Loucy (cell line): ENCODE data around the gene CD7.

Experiments used
- H2AFZ ChIP-seq: fragments of 200-600 bp; sonication (generic); 2 replicates; pipeline ENCODE4 v1.6.0; 2016; ENCODE audit warnings: antibody characterized with exemption, mild to moderate bottlenecking, low read length, moderate library complexity
- H3F3A ChIP-seq: fragments of 200-600 bp; 2 replicates; pipeline ENCODE4 v1.6.0; 2016; ENCODE audit warnings: antibody characterized with exemption, low read depth, mild to moderate bottlenecking
- H3K27me3 ChIP-seq: fragments of 200-600 bp; sonication (generic); 2 replicates; pipeline ENCODE4 v1.6.1; 2014; ENCODE audit warnings: low read length, mild to moderate bottlenecking; ENCODE audit not compliant: insufficient read depth, poor library complexity, severe bottlenecking
- H3K36me3 ChIP-seq: fragments of 200-600 bp; sonication (generic); 2 replicates; pipeline ENCODE4 v1.6.1; 2016; ENCODE audit warnings: low read length; ENCODE audit not compliant: insufficient read depth
- H3K4me1 ChIP-seq: fragments of 200-600 bp; sonication (generic); 2 replicates; pipeline ENCODE4 v1.5.1; 2014; ENCODE audit warnings: low read length, mild to moderate bottlenecking; ENCODE audit not compliant: insufficient read depth, poor library complexity, severe bottlenecking
- H3K4me2 ChIP-seq: fragments of 200-600 bp; sonication (generic); 2 replicates; pipeline ENCODE4 v1.6.0; 2014; ENCODE audit warnings: antibody characterized with exemption, low read length, low read depth, mild to moderate bottlenecking; ENCODE audit not compliant: poor library complexity, severe bottlenecking
- H3K4me3 ChIP-seq: fragments of 200-600 bp; sonication (generic); 2 replicates; pipeline ENCODE4 v1.5.1; 2014; ENCODE audit warnings: low read length, mild to moderate bottlenecking, mixed read lengths; ENCODE audit not compliant: poor library complexity, severe bottlenecking
- H3K79me2 ChIP-seq: fragments of 200-600 bp; sonication (generic); 2 replicates; pipeline ENCODE4 v1.6.1; 2014; ENCODE audit warnings: low read length; ENCODE audit not compliant: insufficient read depth
- H3K9ac ChIP-seq: fragments of 200-600 bp; sonication (generic); 2 replicates; pipeline ENCODE4 v1.6.0; 2014; ENCODE audit warnings: mild to moderate bottlenecking, low read depth, low read length, moderate library complexity; ENCODE audit not compliant: poor library complexity, severe bottlenecking
- H3K9me2 ChIP-seq: fragments of 200-600 bp; sonication (generic); replicated peaks from 2 replicates; pipeline ENCODE4 v1.6.1; 2016; ENCODE audit warnings: low read depth, low read length, mixed read lengths
- H3K9me3 ChIP-seq: fragments of 200-600 bp; sonication (generic); 2 replicates; pipeline ENCODE4 v1.6.1; 2014; ENCODE audit warnings: mild to moderate bottlenecking, antibody characterized with exemption, low read length, low read depth; ENCODE audit not compliant: insufficient read depth
- H4K20me1 ChIP-seq: fragments of 200-600 bp; sonication (generic); 2 replicates; pipeline ENCODE4 v1.6.0; 2014; ENCODE audit warnings: antibody characterized with exemption, low read length, mild to moderate bottlenecking; ENCODE audit not compliant: insufficient read depth, poor library complexity, severe bottlenecking
- CTCF ChIP-seq: fragments of 200-600 bp; sonication (generic); conservative IDR thresholded peaks from 2 replicates; pipeline ENCODE4 v1.5.1; 2014; ENCODE audit warnings: mild to moderate bottlenecking, antibody characterized with exemption, low read length
- EZH2phosphoT487 ChIP-seq: fragments of 200-600 bp; IDR thresholded peaks from 2 replicates; pipeline ENCODE4 v1.6.1; 2018; ENCODE audit warnings: antibody characterized with exemption, mild to moderate bottlenecking, moderate library complexity, borderline replicate concordance

Gene CD7

DNA sequence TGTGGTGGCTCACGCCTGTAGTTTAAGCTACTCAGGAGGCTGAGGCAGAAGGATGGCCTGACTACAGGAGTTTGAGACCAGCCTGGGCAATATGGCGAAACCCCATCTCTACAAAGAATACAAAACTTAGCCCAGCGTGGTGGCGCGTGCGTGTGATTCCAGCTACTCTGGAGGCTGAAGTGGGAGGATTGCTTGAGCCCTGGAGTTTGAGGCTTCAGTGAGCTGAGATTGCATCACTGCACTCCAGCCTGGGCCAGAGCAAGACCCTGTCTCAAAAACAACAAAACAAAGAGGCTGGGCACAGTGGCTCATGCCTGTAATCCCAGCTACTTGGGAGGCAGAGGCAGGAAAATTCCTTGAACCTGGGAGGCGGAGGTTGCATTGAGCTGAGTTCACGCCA is 36.9 kb downstream of the CD7 start:
- Histone ChIP-seq H3K4me1 (peaks cover 7% of the 10 kb centered on the region), H3F3A (no peaks in the 10 kb centered on the region), H2AFZ (no peak overlapping the region), H3K4me3 (no peak overlapping the region), H3K9me2 (no peaks in the 10 kb centered on the region), H3K9ac (no peak overlapping the region), H4K20me1 (no peaks in the 10 kb centered on the region), H3K36me3 (no peaks in the 10 kb centered on the region), H3K4me2 (no peak overlapping the region), H3K79me2 (no peaks in the 10 kb centered on the region), H3K9me3 (no peaks in the 10 kb centered on the region), H3K27me3 (no peaks in the 10 kb centered on the region)
- TF ChIP-seq EZH2phosphoT487, result no peak
- TF ChIP-seq CTCF, result no peak

DNA sequence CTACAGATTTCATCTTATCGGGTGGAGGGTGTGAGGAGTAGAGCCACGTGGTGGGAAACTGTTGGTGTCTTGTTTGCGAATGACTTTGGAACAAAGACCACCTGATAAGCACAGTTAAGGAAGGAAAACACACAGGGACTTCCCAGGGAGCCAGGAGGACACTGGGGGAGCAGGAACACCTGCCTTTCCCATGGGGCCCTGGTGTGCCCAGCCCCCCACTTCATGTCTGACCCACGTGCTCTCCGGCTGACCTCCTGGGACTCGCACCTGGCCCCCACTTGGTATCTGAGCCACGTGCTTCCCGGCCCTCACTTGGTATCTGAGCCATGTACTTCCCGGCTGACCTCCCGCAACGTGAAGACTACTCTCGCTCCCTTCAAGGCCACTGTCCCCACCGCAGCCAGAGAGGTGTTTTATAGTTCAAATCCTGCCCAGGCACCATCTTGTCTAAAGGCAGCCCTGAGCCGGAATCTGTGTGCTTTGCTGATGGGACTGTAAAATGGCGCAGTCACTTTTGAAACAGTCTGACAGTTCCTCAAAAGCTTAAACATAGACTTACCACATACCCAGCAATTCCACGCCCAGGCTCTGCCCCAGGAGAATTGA is 38.5 kb downstream of the CD7 start:
- H2AFZ ChIP-seq, result no peak overlapping the region
- H3K9me2 ChIP-seq, result no peaks in the 10 kb centered on the region
- H4K20me1 ChIP-seq, result no peaks in the 10 kb centered on the region
- no peak overlapping the region for H3K4me3 ChIP-seq
- no peaks in the 10 kb centered on the region for H3K9me3 ChIP-seq
- H3K79me2 ChIP-seq, result no peaks in the 10 kb centered on the region
- H3K4me1 ChIP-seq, result peaks cover 10% of the 10 kb centered on the region
- no peak overlapping the region for H3K4me2 ChIP-seq
- H3K9ac ChIP-seq, result no peak overlapping the region
- no peaks in the 10 kb centered on the region for H3K27me3 ChIP-seq
- H3F3A ChIP-seq, result no peaks in the 10 kb centered on the region
- TF ChIP-seq EZH2phosphoT487, result no peak
- TF ChIP-seq CTCF, result no peak
- H3K36me3 ChIP-seq, result no peaks in the 10 kb centered on the region

- H2AFZ ChIP-seq, result no peak overlapping the region
- peaks cover 13% of the 10 kb centered on the region for H3K4me1 ChIP-seq
- H4K20me1 ChIP-seq, result no peaks in the 10 kb centered on the region
- peaks cover 3% of the 10 kb centered on the region for H3K27me3 ChIP-seq
- peaks cover 1% of the 10 kb centered on the region; the same call in 1 of the 2 replicates for H3K79me2 ChIP-seq
- no peak overlapping the region for H3K4me3 ChIP-seq
- no peak overlapping the region for H3K4me2 ChIP-seq
- no peaks in the 10 kb centered on the region; the same call in 1 of the 2 replicates for H3F3A ChIP-seq
- TF ChIP-seq EZH2phosphoT487 (no peak), CTCF (no peak)
- no peaks in the 10 kb centered on the region for H3K9me3 ChIP-seq
- H3K9me2 ChIP-seq, result no peaks in the 10 kb centered on the region
- no peak overlapping the region for H3K9ac ChIP-seq
- no peaks in the 10 kb centered on the region for H3K36me3 ChIP-seq
Measured at GRCh38 chr17:82278308-82278707, 39.1 kb downstream of the CD7 start.
